Neuronal stem cell (in vitro differentiated cells): ENCODE data around the gene CD177.
"Not testable (repeated sequence)": the region's sequence is repeated elsewhere in the genome, so short reads cannot be mapped to it uniquely, and the experiment has no call there.

Experiments
- DNase-seq: peaks from one replicate; pipeline ENCODE4 v3.0.0-alpha.2; 2013; ENCODE audit warnings: low spot score
- H2AFZ ChIP-seq: one replicate; pipeline ENCODE4 v1.6.1; 2013; ENCODE audit warnings: mild to moderate bottlenecking, low read length, inconsistent platforms
- H2AK5ac ChIP-seq: 2 replicates; pipeline ENCODE4 v1.6.1; 2013; ENCODE audit warnings: low read depth, mild to moderate bottlenecking, inconsistent platforms, low read length, moderate library complexity, mixed read lengths
- H2BK120ac ChIP-seq: 2 replicates; pipeline ENCODE4 v1.6.1; 2013; ENCODE audit warnings: low read depth, mild to moderate bottlenecking, inconsistent platforms, low read length, moderate library complexity, mixed read lengths
- H2BK12ac ChIP-seq: one replicate; pipeline ENCODE4 v1.6.1; 2013; ENCODE audit warnings: low read length, inconsistent platforms
- H2BK15ac ChIP-seq: 2 replicates; pipeline ENCODE4 v1.6.1; 2013; ENCODE audit warnings: mild to moderate bottlenecking, low read length, inconsistent platforms, mixed read lengths
- H2BK5ac ChIP-seq: one replicate; pipeline ENCODE4 v1.6.1; 2013; ENCODE audit warnings: inconsistent platforms, mild to moderate bottlenecking, low read length, moderate library complexity
- H3K14ac ChIP-seq: one replicate; pipeline ENCODE4 v1.6.1; 2013; ENCODE audit warnings: low read length, inconsistent platforms
- H3K18ac ChIP-seq: 2 replicates; pipeline ENCODE4 v1.6.1; 2013; ENCODE audit warnings: low read length, inconsistent platforms
- H3K23ac ChIP-seq: 2 replicates; pipeline ENCODE4 v1.6.1; 2013; ENCODE audit warnings: low read depth, mild to moderate bottlenecking, mixed read lengths, low read length, inconsistent platforms; ENCODE audit not compliant: poor library complexity
- H3K27ac ChIP-seq: replicated peaks from 3 replicates; pipeline ENCODE4 v1.5.1; 2013; ENCODE audit warnings: low read length, inconsistent platforms
- H3K27me3 ChIP-seq, 3 experiments: 2 replicates each; pipeline ENCODE4 v1.6.1; 2013; ENCODE audit warnings: low read length in 3 of 3, mild to moderate bottlenecking in 2 of 3, inconsistent platforms in 1 of 3, low read depth in 1 of 3, mixed read lengths in 1 of 3, moderate library complexity in 1 of 3; ENCODE audit not compliant: control insufficient read depth in 3 of 3, insufficient read depth in 3 of 3
- H3K36me3 ChIP-seq, 2 donors: replicated peaks in 1 of 2; 2 replicates each; pipeline ENCODE4 v1.6.1; 2013; ENCODE audit warnings: low read length in 2 of 2; ENCODE audit not compliant: control insufficient read depth in 2 of 2, insufficient read depth in 2 of 2
- H3K4ac ChIP-seq: 2 replicates; pipeline ENCODE4 v1.6.1; 2013; ENCODE audit warnings: inconsistent platforms, mild to moderate bottlenecking, low read length, moderate library complexity
- H3K4me1 ChIP-seq, 2 donors: 1 replicate in 1 of 2; 2 replicates in 1 of 2; pipeline ENCODE4 v1.6.1; 2013; ENCODE audit warnings: low read length in 2 of 2, low read depth in 1 of 2; ENCODE audit not compliant: control insufficient read depth in 2 of 2, insufficient read depth in 1 of 2
- H3K4me2 ChIP-seq: one replicate; pipeline ENCODE4 v1.6.1; 2013; ENCODE audit warnings: mild to moderate bottlenecking, low read length, inconsistent platforms; ENCODE audit not compliant: insufficient read depth, poor library complexity, severe bottlenecking
- H3K4me3 ChIP-seq, 2 donors: 2 replicates each; pipeline ENCODE4 v1.5.1; 2013; ENCODE audit warnings: low read length in 2 of 2, mild to moderate bottlenecking in 2 of 2, inconsistent platforms in 1 of 2, moderate library complexity in 1 of 2
- H3K79me1 ChIP-seq: one replicate; pipeline ENCODE4 v1.6.1; 2013; ENCODE audit warnings: low read depth, mild to moderate bottlenecking, inconsistent platforms, low read length, moderate library complexity
- H3K9ac ChIP-seq: one replicate; pipeline ENCODE4 v1.6.1; 2013; ENCODE audit warnings: mild to moderate bottlenecking, low read depth, low read length, inconsistent platforms; ENCODE audit not compliant: poor library complexity
- H3K9me3 ChIP-seq, 2 donors: replicated peaks in 1 of 2; 2 replicates each; pipeline versions ENCODE3 to v1.6.1; 2013; ENCODE audit warnings: low read length in 2 of 2, mild to moderate bottlenecking in 2 of 2, inconsistent platforms in 1 of 2, low read depth in 1 of 2, mixed read lengths in 1 of 2, moderate library complexity in 1 of 2; ENCODE audit not compliant: control insufficient read depth in 2 of 2, insufficient read depth in 1 of 2
- H4K8ac ChIP-seq: one replicate; pipeline ENCODE4 v1.6.1; 2013; ENCODE audit warnings: low read depth, mild to moderate bottlenecking, inconsistent platforms, low read length, moderate library complexity
- H4K91ac ChIP-seq: one replicate; pipeline ENCODE4 v1.6.1; 2013; ENCODE audit warnings: low read length, low read depth, mild to moderate bottlenecking, inconsistent platforms; ENCODE audit not compliant: poor library complexity
- WGBS, 2 donors: extraction: QIAGEN DNeasy Blood & Tissue Kit; methylation state at CpG; one replicate each; pipeline ENCODE4 v1.1.7; 2013; ENCODE audit warnings: missing lambda C conversion rate in 2 of 2, mixed read lengths in 1 of 2; ENCODE audit not compliant: insufficient read length in 2 of 2, insufficient replicate concordance in 1 of 2; ENCODE audit errors: extremely low coverage in 2 of 2; 5-methylcytosine and 5-hydroxymethylcytosine counted together

Gene CD177

GRCh38 chr19:43383254-43383653 is 29.8 kb downstream of the CD177 start:
- not testable (repeated sequence) for H3K9ac ChIP-seq, H2AK5ac ChIP-seq, H3K4me2 ChIP-seq, H3K27ac ChIP-seq, H2AFZ ChIP-seq, H3K79me1 ChIP-seq, H3K23ac ChIP-seq, H4K91ac ChIP-seq, H3K36me3 ChIP-seq, DNase-seq, H3K14ac ChIP-seq, H2BK5ac ChIP-seq, H2BK15ac ChIP-seq, H3K4me3 ChIP-seq, H3K9me3 ChIP-seq, H4K8ac ChIP-seq, H2BK12ac ChIP-seq, H3K4me1 ChIP-seq, H2BK120ac ChIP-seq, H3K18ac ChIP-seq, H3K27me3 ChIP-seq, H3K4ac ChIP-seq
- no CpG with 5 or more reads among the region's 7 CpGs for WGBS, 2 donors

- H2BK5ac ChIP-seq, H2BK15ac ChIP-seq, H4K8ac ChIP-seq, H2BK120ac ChIP-seq, H3K79me1 ChIP-seq, H3K4ac ChIP-seq, H3K9me3 ChIP-seq, H3K18ac ChIP-seq, H3K4me3 ChIP-seq, H3K27ac ChIP-seq, H3K27me3 ChIP-seq, H3K14ac ChIP-seq, H2AFZ ChIP-seq, H2AK5ac ChIP-seq, H2BK12ac ChIP-seq, DNase-seq, H3K4me2 ChIP-seq, H3K23ac ChIP-seq, H3K36me3 ChIP-seq, H3K9ac ChIP-seq, H4K91ac ChIP-seq, H3K4me1 ChIP-seq: not testable (repeated sequence)
- WGBS, 2 donors = no CpG with 5 or more reads among the region's 3 CpGs
Observed at GRCh38 chr19:43383759-43384158, 30.3 kb downstream of the CD177 start.

GRCh38 chr19:43390903-43391551 is 37.5 kb downstream of the CD177 start:
- not testable (repeated sequence) for H3K79me1 ChIP-seq, H4K91ac ChIP-seq, H3K14ac ChIP-seq, H3K4ac ChIP-seq, H3K4me2 ChIP-seq, H2AFZ ChIP-seq, H2BK120ac ChIP-seq, DNase-seq, H3K23ac ChIP-seq, H3K27me3 ChIP-seq, H3K4me3 ChIP-seq, H3K36me3 ChIP-seq, H3K9me3 ChIP-seq, H3K4me1 ChIP-seq, H3K9ac ChIP-seq, H2BK15ac ChIP-seq, H2BK12ac ChIP-seq, H4K8ac ChIP-seq, H2AK5ac ChIP-seq, H3K27ac ChIP-seq, H3K18ac ChIP-seq, H2BK5ac ChIP-seq
- WGBS, 2 donors = 100% methylated on average over 1 of the region's 11 CpGs; no CpG with 5 or more reads in 1 of the 2 donors

GRCh38 chr19:43391552-43391935 is 38.1 kb downstream of the CD177 start:
- not testable (repeated sequence) for H3K4me2 ChIP-seq, H3K9me3 ChIP-seq, H3K18ac ChIP-seq, H3K4me3 ChIP-seq, H2AK5ac ChIP-seq, H3K27ac ChIP-seq, H3K79me1 ChIP-seq, H3K4me1 ChIP-seq, H2AFZ ChIP-seq, H2BK15ac ChIP-seq, H3K14ac ChIP-seq, H2BK5ac ChIP-seq, H2BK120ac ChIP-seq, H3K36me3 ChIP-seq, H3K9ac ChIP-seq, H2BK12ac ChIP-seq, H3K23ac ChIP-seq, H4K91ac ChIP-seq, DNase-seq, H3K27me3 ChIP-seq, H4K8ac ChIP-seq, H3K4ac ChIP-seq
- WGBS, 2 donors = no CpG with 5 or more reads among the region's 6 CpGs
